ENCODE data around the gene NR1I2. TPM values are rescaled to one million over a fixed set of nuclear protein-coding genes. Genes with fewer than 3 reads are reported as not detected.

Gene NR1I2
- not detected for total RNA-seq
- long read RNA-seq, partial matches to known transcripts = 1 of 1 reads
- long read RNA-seq, other reads (novel, unspliced or antisense) = 0 of 1 reads

- ATAC-seq = no peak
- intact Hi-C loops (cut with DNase I) = no loop called here
Measured at GRCh38 chr3:119781330-119782198, at the start of gene NR1I2. NR1I2 (plus strand) TSS chr3:119782101.

GRCh38 chr3:119733812-119734211 is 48.1 kb upstream of the NR1I2 start:
- no peak for DNase-seq (ENCODE audit: missing footprints)

More at GRCh38 chr3:119781330-119782198, at the start of gene NR1I2:
- no peak for DNase-seq (ENCODE audit: missing footprints)

GRCh38 chr3:119738741-119739140 is 43.2 kb upstream of the NR1I2 start:
- DNase-seq (ENCODE audit: missing footprints) (no peak), ATAC-seq (no peak)
- intact Hi-C loops (cut with DNase I) = no loop called here

More at GRCh38 chr3:119733812-119734211, 48.1 kb upstream of the NR1I2 start:
- no peak for ATAC-seq
- intact Hi-C loops (cut with DNase I) = no loop called here

- DNase-seq (ENCODE audit: missing footprints) = no peak
- intact Hi-C loops (cut with DNase I) = no loop called here
- no peak for ATAC-seq
Measured at GRCh38 chr3:119741657-119742590, 40.0 kb upstream of the NR1I2 start.

- DNase-seq (ENCODE audit: missing footprints) = no peak
- intact Hi-C loops (cut with DNase I) = no loop called here
- no peak for ATAC-seq
Measured at GRCh38 chr3:119743921-119744320, 38.0 kb upstream of the NR1I2 start.

- no peak for DNase-seq (ENCODE audit: missing footprints)
- no peak for ATAC-seq
- intact Hi-C loops (cut with DNase I) = no loop called here
Measured at GRCh38 chr3:119745942-119746341, 36.0 kb upstream of the NR1I2 start.

- intact Hi-C loops (cut with DNase I) = no loop called here
- ATAC-seq (no peak), DNase-seq (ENCODE audit: missing footprints) (no peak)
Measured at GRCh38 chr3:119746423-119746822, 35.5 kb upstream of the NR1I2 start.

- DNase-seq (ENCODE audit: missing footprints) (no peak), ATAC-seq (no peak)
- intact Hi-C loops (cut with DNase I) = no loop called here
Measured at GRCh38 chr3:119747357-119747756, 34.5 kb upstream of the NR1I2 start.

GRCh38 chr3:119748991-119749390 is 32.9 kb upstream of the NR1I2 start:
- intact Hi-C loops (cut with DNase I) = no loop called here
- no peak for ATAC-seq
- DNase-seq (ENCODE audit: missing footprints) = no peak

- intact Hi-C loops (cut with DNase I) = no loop called here
- DNase-seq (ENCODE audit: missing footprints) = no peak
- no peak for ATAC-seq
Measured at GRCh38 chr3:119751423-119751822, 30.5 kb upstream of the NR1I2 start.

- ATAC-seq (no peak), DNase-seq (ENCODE audit: missing footprints) (no peak)
- intact Hi-C loops (cut with DNase I) = no loop called here
Measured at GRCh38 chr3:119759962-119760361, 21.9 kb upstream of the NR1I2 start.

- no peak for DNase-seq (ENCODE audit: missing footprints)
- no peak for ATAC-seq
- intact Hi-C loops (cut with DNase I) = no loop called here
Measured at GRCh38 chr3:119762876-119763275, 19.0 kb upstream of the NR1I2 start.

GRCh38 chr3:119763466-119763865 is 18.4 kb upstream of the NR1I2 start:
- DNase-seq (ENCODE audit: missing footprints) = no peak
- ATAC-seq = no peak
- intact Hi-C loops (cut with DNase I) = no loop called here

- ATAC-seq (no peak), DNase-seq (ENCODE audit: missing footprints) (no peak)
- intact Hi-C loops (cut with DNase I) = no loop called here
Measured at GRCh38 chr3:119765239-119765638, 16.7 kb upstream of the NR1I2 start.

GRCh38 chr3:119767936-119768601 is 13.8 kb upstream of the NR1I2 start:
- intact Hi-C loops (cut with DNase I) = no loop called here
- ATAC-seq (no peak), DNase-seq (ENCODE audit: missing footprints) (no peak)

GRCh38 chr3:119768668-119769393 is 13.1 kb upstream of the NR1I2 start:
- ATAC-seq (no peak), DNase-seq (ENCODE audit: missing footprints) (no peak)
- intact Hi-C loops (cut with DNase I) = no loop called here

GRCh38 chr3:119769394-119770149 is 12.3 kb upstream of the NR1I2 start:
- DNase-seq (ENCODE audit: missing footprints) (no peak), ATAC-seq (no peak)

GRCh38 chr3:119774444-119774843 is 7.5 kb upstream of the NR1I2 start:
- no peak for ATAC-seq
- no peak for DNase-seq (ENCODE audit: missing footprints)
- intact Hi-C loops (cut with DNase I) = no loop called here

More at GRCh38 chr3:119769394-119770149, 12.3 kb upstream of the NR1I2 start:
- intact Hi-C loops (cut with DNase I) = no loop called here
